HG03378 (cell line): ENCODE data around the gene TMEM184B.
"Not testable (repeated sequence)": the region's sequence is repeated elsewhere in the genome, so short reads cannot be mapped to it uniquely, and the experiment has no call there.

Source experiments
- ATAC-seq: cut with Tn5 transposase; IDR thresholded peaks from one replicate; pipeline ENCODE4 v1.9.1; 2021; ENCODE audit warnings: mild to moderate bottlenecking, moderate library complexity; ENCODE audit not compliant: unreplicated experiment

TMEM184B gene

DNA sequence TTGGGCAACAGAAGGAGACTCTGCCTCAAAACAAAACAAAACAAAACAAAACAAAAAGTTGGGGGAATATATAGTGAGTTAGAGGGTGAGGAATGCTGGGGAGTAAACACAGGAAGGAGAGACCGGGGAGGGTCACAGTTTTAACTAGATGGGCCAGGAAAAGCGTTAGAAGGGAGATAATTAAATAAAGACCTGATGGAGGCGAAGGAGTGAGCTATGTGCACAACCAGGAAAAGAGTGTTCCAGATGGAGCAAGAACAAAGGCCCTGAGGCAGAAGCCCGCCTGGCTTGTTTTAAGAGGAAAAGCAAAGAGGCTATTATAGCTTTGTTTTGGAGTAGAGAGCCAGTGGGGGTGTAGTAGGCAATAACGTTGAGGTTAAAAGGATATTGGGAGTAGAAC is 86.4 kb downstream of the TMEM184B start:
- no peak for ATAC-seq

DNA sequence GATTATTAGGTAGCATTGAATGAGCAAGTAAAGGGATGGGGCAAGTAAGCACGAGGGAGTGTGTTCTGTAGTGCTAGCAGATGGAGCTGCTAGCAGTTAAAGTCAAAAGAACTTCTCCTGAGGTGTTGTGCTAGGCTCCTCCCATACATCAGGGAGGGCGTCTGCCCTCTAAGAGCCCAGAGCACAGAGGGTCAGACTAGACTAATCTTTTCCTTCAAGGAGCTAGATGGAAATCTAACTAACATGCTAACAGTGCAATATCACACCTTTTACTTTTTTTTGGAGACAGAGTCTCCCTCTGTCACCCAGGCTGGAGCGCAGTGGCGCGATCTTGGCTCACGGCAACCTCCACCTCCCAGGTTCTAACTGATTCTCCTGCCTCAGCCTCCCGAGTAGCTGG is 88.0 kb downstream of the TMEM184B start:
- ATAC-seq, result no peak

DNA sequence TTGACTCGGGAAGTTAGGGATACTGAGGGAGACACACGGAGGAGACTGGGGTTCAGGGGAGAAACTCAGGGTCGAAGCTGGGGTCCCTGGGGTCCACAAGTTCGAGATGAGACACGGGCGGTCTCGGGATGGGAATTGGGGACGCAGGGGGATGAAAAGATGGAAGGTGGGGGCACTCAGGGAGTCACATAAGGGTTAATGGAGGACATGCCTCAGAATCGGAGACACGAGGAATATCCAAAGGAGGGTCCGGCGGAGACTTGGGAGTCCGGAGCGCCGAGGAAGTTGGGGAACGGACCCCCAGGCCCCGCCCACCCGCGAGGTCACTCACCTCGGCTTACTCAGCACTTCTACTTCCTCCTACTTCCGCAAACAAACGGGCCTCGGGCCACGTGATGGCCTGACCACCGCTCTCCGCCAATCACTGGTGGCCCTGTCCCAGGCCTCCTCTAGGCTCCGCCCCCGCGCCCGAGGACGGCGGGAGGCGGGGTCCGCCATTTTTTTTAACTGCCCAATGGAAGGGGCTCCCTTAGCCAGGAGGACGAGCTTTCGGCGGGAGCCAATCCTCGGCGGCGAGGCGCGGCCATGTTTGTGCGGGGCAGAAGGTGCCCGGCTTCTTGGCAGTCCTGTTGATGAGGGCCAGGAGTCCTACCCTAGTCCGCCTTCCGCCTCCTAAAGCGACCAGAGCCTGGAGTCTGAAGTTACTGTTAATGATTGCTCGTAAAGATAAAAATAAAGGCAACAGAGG is 91.2 kb downstream of the TMEM184B start, which contains the start of gene PLA2G6:
TSS of gene PLA2G6 (minus strand) at position 378 of the 748 bp plus-strand sequence. CDS start 12,404 bp downstream, outside the sequence.
- ATAC-seq, result peak; percentile 78

DNA sequence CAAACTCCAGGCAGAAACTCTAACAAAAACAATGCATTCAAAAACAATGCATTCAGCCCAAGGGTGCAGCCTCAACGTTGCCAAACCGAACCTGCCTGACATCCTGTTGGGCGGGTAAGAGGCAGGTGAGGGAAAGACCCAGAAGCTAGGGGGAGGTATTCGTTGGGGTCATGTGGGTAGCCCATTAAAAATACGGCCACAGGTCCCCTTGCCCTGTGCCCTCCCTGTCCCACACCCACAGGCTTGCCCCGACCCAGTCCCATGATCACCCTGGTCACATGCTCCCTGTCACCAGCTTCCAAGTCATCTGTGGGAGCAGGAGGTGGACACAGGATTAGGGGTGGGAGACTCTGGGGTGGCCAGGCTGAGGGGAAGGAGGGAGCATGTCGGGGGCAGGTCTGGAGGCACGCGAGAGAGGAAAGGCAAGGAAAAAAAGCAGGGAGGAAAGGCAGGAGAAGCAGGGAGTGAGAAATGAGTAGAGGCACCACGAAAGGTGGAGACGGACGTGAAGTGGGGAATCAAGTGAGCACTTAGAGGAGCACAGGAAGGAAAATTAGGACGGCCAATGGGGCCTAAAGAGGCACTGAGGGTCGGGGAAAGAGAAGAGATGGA is 91.9 kb downstream of the TMEM184B start:
- ATAC-seq, result no peak

DNA sequence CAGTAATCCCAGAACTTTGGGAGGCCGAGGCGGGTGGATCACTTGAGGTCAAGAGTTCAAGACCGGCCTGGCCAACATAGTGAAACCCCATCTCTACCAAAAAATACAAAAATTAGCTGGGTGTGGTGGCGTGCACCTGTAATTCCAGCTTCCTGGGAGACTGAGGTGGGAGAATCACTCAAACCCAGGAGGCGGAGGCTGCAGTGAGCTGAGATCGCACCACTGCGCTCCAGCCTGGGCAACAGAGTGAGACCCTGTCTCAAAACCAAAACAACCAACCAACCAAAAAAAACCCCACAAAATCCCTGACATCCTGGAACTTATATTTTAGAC is 94.2 kb downstream of the TMEM184B start:
- ATAC-seq, result not testable (repeated sequence)

DNA sequence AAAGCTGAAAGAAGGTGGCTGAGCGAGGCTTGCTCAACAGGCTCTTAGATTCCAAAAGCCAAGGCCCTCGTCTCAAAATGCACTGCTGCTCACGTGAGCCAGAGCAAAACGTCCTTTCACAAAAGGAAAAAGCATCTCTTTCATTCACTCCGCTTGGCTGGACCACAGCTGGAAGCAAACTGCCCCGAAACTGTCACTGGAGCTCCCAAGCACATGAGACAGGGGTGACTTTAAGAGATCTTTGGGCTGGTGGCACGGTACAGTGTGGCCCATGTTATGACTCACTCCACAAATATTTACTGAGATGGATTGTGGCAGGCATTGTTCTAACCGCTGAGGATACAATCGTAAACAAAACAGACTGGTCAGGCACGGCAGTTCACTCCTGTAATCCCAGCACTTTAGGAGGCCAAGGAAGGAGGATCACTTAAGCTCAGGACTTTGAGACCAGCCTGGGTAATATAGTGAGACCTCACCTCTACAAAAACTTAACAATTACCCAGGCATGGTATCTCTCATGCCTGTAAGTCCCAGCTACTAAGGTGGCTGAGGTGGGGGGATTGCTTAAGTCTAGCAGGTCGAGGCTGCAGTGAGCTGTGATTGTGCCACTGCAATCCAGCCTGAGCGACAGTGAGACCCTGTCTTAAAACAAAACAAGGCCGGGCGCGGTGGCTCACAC is 94.7 kb downstream of the TMEM184B start:
- ATAC-seq, result no peak

DNA sequence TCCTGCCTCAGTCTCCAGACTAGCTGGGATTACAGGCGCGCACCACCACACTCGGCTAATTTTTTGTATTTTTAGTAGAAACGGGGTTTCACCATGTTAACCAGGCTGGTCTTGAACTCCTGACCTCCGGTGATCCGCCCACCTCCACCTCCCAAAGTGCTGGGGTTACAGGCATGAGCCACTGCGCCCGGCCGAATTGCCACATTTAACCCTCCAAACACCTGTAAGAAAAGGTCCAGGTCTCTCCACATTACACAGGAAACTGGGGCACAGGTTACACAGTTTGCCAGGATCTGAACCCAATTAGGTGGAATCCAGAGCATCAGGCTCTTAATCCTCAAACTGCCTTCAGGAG is 95.3 kb downstream of the TMEM184B start:
- ATAC-seq, result not testable (repeated sequence)

DNA sequence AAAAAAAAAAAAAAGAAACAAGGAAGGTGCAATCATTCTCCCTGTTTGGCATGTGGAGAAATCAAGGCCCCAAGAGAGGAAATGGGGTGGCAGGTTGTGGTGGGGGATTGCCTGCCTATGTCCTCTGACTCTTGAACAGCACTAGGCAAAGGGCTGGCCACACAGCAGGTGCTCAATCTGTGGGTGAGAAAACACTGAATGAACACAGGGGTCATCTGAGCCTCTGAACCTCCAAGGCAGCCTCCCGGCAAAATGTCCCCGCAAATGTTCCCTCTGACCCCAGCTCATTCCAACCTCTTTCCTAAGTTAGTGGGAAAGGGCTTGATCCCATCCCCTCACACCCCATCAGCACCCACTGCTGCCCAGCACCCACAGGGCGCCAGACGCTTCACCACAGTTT is 95.8 kb downstream of the TMEM184B start:
- no peak for ATAC-seq

DNA sequence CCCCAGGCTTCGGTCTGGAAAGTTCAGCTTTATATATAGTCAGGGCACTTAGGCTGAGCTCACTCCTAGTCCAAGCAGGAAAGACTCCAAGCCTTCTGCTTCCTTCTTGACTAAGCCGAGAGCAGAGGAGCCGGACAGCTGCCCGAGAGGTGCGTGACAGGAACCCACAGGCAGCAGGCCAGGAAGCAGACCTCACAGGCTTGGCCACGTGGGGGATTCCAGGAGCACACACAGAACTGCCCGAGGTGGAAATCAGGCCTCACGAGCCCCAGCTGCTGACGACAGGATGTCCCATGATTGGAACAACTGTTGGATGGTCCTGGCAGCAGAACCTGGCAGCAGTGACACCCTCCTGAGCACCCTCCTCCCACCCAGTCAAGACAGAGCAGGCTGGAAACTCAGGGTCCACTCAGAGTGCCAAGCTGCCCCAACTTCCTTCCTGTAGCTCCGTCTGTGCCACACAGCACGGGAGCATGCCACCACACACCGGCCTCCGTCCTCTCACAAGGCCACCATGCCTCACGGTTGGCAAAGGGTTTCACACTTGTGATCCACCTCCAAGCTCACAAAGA is 96.6 kb downstream of the TMEM184B start:
- no peak for ATAC-seq

DNA sequence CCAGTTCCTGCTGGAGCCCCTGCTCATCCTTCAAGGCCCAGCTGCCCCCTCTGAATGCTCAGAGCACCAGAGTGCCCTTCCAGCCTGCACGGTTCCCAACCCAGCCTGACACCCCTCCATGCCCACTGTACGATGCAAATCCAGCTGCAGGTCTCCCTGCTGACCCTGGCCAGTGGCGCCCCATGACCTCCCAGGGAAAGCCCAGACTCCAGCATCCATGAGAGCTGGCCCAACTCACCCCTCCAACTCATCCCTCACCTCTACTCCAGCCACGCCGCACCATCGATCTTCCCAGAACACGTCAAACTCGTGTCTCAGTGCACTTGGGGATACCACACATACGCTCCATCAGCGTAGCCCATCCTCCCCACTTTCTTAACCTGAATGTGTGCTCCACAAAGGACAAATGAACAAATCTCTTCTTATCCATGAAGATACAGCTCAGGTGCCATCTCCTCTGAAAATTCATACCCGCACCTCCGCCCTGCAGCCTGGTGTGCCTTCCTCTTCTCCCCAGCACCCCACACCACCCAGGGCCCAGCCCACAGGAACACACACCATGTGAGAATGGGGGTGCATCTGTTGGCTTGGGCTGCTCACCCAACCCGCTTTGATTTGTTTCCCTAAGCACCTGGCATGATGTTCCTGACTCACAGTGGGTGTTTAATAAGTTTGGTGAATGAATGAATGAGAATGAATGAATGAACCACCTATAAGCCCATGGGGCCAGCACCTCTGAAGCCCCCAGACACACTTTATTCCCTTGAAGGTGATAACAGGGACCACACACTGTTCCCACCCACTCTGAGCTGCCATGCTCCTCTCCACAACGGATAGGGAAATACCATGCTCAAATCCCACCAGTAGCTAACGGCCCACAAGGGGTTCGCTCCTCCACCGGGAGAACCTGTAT is 97.3 kb downstream of the TMEM184B start:
- ATAC-seq, result no peak

DNA sequence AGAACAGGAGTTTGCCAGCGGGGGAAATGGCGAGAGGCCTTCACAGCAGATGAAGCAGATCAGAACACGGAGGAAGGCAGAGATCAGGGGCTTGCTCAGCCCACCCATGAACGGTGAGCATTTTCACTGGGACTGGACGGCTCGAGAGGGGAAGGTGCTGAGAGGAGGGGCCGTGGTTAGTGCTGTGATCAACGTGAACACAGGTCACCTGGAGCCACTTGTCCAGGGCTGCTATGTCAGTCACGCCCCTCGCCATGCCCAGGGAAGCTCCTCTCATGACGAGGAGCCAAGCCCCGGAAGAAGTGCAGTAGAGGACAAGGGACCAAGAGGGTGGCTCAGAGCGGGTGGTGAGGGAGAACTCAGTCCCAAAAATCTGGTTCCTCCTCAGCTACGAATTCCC is 98.2 kb downstream of the TMEM184B start:
- ATAC-seq, result no peak

DNA sequence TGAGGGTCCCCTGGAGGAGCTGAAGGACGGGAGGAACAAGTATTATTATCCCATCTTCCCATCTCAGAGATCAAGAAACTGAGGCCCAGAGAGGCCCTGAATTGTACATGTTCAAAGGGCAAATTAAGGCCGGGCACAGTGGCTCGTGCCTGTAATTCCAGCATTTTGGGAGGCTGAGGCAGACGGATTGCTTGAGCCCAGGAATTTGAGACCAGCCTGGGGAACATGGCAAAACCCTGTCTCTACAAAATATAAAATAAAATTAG is 99.2 kb downstream of the TMEM184B start:
- no peak for ATAC-seq

DNA sequence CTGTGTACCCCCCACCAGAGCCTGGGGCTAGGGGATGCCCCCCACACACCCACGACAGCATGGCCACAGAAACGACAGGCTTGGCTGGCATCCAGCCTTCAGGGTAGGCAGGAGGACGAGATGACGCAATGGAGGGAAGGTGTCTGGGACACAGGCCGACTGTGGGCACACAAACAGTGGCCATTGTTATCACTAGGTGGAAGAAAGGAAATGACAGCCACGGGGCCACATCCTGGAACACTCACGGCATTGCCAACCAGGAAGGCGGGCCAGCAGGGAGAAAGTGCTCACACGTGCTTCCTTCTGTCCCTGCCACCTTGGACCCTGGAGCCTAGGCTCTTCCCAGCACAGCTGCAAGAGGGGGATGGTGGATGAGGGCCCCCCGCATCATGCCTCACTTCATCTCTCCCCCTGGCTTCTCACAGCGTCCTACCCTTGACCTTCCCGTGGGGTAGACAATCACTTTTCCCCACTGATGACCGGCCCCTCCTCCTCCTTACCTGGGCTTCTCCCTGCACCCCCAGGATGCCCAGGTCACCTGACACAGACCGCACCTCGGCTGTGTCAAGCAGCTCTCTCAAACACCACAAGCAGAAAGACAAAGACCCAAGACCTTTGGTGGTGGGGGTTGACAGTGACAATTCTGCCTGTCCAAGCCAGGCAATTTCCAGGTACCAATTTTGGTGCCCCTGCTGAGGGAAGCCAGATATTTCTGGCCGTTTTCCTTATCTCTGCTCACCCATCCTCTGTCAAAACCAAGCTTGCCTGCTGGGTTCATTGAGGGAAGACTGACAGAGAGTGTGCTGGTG is 99.8 kb downstream of the TMEM184B start:
- no peak for ATAC-seq

DNA sequence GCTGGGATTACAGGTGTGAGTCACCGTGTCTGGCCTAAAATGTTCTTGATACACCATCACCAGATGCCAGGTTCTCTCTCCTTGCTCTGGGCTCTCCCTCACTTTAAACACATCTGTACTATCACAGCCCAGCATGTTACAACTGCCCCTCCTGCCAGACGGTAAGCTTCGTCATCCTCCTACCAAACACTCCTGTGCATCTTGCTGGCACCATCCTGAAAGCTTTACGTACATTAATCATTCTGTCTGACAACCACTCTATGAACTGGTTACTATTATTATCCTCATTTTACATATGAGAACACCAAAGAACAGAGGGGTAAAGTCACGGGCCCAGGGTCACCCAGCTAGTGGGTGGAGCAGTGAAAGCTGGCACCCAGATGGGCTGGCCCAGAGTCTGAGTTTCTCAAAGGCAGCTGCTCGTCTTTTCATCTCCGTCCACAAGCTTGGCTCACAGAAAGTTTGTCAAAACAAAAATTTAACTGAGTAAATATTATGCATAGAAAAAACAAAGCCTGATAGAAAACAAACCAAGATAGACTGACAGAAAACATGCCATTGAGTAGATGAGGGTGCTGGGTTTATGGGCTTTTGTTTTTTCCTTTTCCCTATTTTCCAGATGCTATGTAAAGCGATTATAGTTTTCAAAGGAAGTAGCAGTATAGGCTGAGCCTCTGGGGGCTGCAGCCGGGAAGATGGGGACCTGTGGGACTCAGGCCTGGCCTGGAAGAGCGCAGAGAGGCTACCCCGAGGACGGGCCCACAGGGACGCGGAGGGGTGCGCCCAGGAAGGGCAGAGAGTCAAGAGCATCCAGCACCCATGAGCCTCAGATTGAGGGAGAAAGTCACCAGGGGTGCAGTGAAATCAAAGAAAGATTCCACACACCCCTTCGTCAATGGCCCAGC is 100.6 kb downstream of the TMEM184B start:
- ATAC-seq, result no peak

DNA sequence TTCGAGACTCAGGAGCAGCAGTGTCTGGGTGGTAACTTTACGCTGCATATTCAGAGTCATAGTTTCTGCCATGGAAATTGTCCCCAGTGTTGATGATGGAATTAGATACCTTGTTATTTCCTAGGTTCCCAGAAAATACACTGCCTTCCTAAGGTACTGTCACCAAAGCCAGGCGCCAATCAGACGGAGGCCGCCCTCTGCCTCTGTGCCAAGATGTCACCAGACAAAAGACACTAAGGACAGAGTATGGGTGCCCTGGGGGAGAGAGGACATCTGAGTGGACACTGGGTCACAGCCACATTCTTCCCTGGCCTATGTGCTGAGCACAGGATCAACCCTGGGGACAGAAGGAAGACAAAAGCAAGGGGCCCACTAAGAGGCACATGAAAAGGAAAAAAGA is 102.3 kb downstream of the TMEM184B start:
- no peak for ATAC-seq
